SU-DHL-6 (cell line): ENCODE measurements around the gene MAEL.

Experiments used
- H2AFZ ChIP-seq: fragments of 200-600 bp; sonication (generic); 2 replicates; pipeline ENCODE4 v1.6.1; 2014; ENCODE audit warnings: low read depth, mild to moderate bottlenecking, moderate library complexity, mixed read lengths, antibody characterized with exemption, low read length; ENCODE audit not compliant: severe bottlenecking
- H3F3A ChIP-seq: fragments of 200-600 bp; shearing (Covaris generic); 2 replicates; pipeline ENCODE4 v1.6.0; 2016; ENCODE audit warnings: antibody characterized with exemption, mild to moderate bottlenecking; ENCODE audit not compliant: insufficient read depth
- H3K27ac ChIP-seq: fragments of 200-600 bp; sonication (generic); 2 replicates; pipeline ENCODE4 v1.5.1; 2016; ENCODE audit warnings: low read depth, mild to moderate bottlenecking, low read length, moderate library complexity, mixed read lengths
- H3K27me3 ChIP-seq: fragments of 200-600 bp; sonication (generic), shearing (Covaris generic); 2 replicates; pipeline ENCODE4 v1.6.0; 2014; ENCODE audit warnings: mild to moderate bottlenecking, low read length
- H3K36me3 ChIP-seq: fragments of 200-600 bp; sonication (generic); 2 replicates; pipeline ENCODE4 v1.6.1; 2014; ENCODE audit warnings: mild to moderate bottlenecking, low read length, mixed read lengths
- H3K4me2 ChIP-seq: fragments of 300-600, 200-600 bp; shearing (Covaris generic), sonication (generic); 2 replicates; pipeline ENCODE4 v1.6.0; 2014; ENCODE audit warnings: low read length, low read depth, mild to moderate bottlenecking; ENCODE audit not compliant: poor library complexity, severe bottlenecking
- H3K4me3 ChIP-seq: fragments of 200-600 bp; sonication (generic); 2 replicates; pipeline ENCODE4 v1.5.1; 2014; ENCODE audit warnings: antibody characterized with exemption, low read length, mild to moderate bottlenecking, mixed read lengths; ENCODE audit not compliant: insufficient read depth, poor library complexity, severe bottlenecking
- H3K79me2 ChIP-seq: fragments of 200-600 bp; sonication (generic); 2 replicates; pipeline ENCODE4 v1.6.1; 2014; ENCODE audit warnings: mild to moderate bottlenecking, low read length, moderate library complexity; ENCODE audit not compliant: insufficient read depth
- H3K9ac ChIP-seq: fragments of 200-600 bp; sonication (generic); 2 replicates; pipeline ENCODE4 v1.7.0; 2014; ENCODE audit warnings: mild to moderate bottlenecking, low read length
- H3K9me2 ChIP-seq: fragments of 200-600 bp; sonication (generic); replicated peaks from 2 replicates; pipeline ENCODE4 v1.6.1; 2014; ENCODE audit warnings: low read length; ENCODE audit not compliant: insufficient read depth
- H3K9me3 ChIP-seq: fragments of 200-600 bp; sonication (generic); 2 replicates; pipeline ENCODE4 v1.6.1; 2014; ENCODE audit warnings: low read length, mixed read lengths; ENCODE audit not compliant: insufficient read depth
- H4K20me1 ChIP-seq: fragments of 200-600 bp; sonication (generic); 2 replicates; pipeline ENCODE4 v1.6.1; 2014; ENCODE audit warnings: low read depth, mild to moderate bottlenecking, antibody characterized with exemption, low read length, moderate library complexity, mixed read lengths
- CTCF ChIP-seq: fragments of 200-600 bp; sonication (generic); IDR thresholded peaks from one replicate; pipeline ENCODE4 v1.5.1; 2017; ENCODE audit warnings: antibody characterized with exemption, mild to moderate bottlenecking, low read length, moderate library complexity; ENCODE audit not compliant: insufficient read depth, poor library complexity, severe bottlenecking
- EZH2phosphoT487 ChIP-seq: fragments of 200-600 bp; sonication (generic), shearing (Covaris generic); conservative IDR thresholded peaks from 2 replicates; pipeline ENCODE4 v1.6.1; 2018; ENCODE audit warnings: mild to moderate bottlenecking, antibody characterized with exemption, low read length, moderate library complexity, mixed read lengths

The MAEL gene

GRCh38 chr1:166977951-166978350 is 11.1 kb upstream of the MAEL start:
- no peaks in the 10 kb centered on the region for H3K79me2 ChIP-seq
- no peaks in the 10 kb centered on the region for H3K36me3 ChIP-seq
- H2AFZ ChIP-seq = no peak overlapping the region
- H3K9ac ChIP-seq = no peak overlapping the region
- H3K4me3 ChIP-seq = no peak overlapping the region
- no peak overlapping the region for H3K4me2 ChIP-seq
- H4K20me1 ChIP-seq = no peaks in the 10 kb centered on the region
- H3K27me3 ChIP-seq = no peaks in the 10 kb centered on the region
- no peaks in the 10 kb centered on the region for H3K9me2 ChIP-seq
- H3F3A ChIP-seq = peaks cover 7% of the 10 kb centered on the region
- no peaks in the 10 kb centered on the region for H3K9me3 ChIP-seq
- TF ChIP-seq EZH2phosphoT487 (no peak), CTCF (no peak)
- H3K27ac ChIP-seq = no peak overlapping the region

- H3K9me2 ChIP-seq = no peaks in the 10 kb centered on the region
- no peak overlapping the region for H3K27ac ChIP-seq
- H4K20me1 ChIP-seq = no peaks in the 10 kb centered on the region
- H3K79me2 ChIP-seq = no peaks in the 10 kb centered on the region
- no peak overlapping the region for H2AFZ ChIP-seq
- no peaks in the 10 kb centered on the region for H3K27me3 ChIP-seq
- no peaks in the 10 kb centered on the region for H3K9me3 ChIP-seq
- TF ChIP-seq EZH2phosphoT487 (no peak), CTCF (no peak)
- H3K4me2 ChIP-seq = no peak overlapping the region
- H3K4me3 ChIP-seq = no peak overlapping the region
- H3F3A ChIP-seq = peaks cover 7% of the 10 kb centered on the region
- H3K36me3 ChIP-seq = no peaks in the 10 kb centered on the region
- H3K9ac ChIP-seq = no peak overlapping the region
Observed at GRCh38 chr1:166978821-166979220, 10.3 kb upstream of the MAEL start.

- Histone ChIP-seq H3K4me3 (no peak overlapping the region), H3K9me3 (no peaks in the 10 kb centered on the region), H3F3A (peaks cover 7% of the 10 kb centered on the region), H3K79me2 (no peaks in the 10 kb centered on the region), H3K9ac (no peak overlapping the region), H3K27ac (no peak overlapping the region), H3K36me3 (no peaks in the 10 kb centered on the region), H3K27me3 (no peaks in the 10 kb centered on the region), H4K20me1 (no peaks in the 10 kb centered on the region), H3K9me2 (no peaks in the 10 kb centered on the region), H2AFZ (no peak overlapping the region), H3K4me2 (no peak overlapping the region)
- TF ChIP-seq CTCF = no peak
- TF ChIP-seq EZH2phosphoT487 = no peak
Observed at GRCh38 chr1:166980383-166980782, 8.7 kb upstream of the MAEL start.
